H1 (cell line): ENCODE data around the gene RNF152. TPM values are rescaled to one million over a fixed set of nuclear protein-coding genes. Genes with fewer than 3 reads are reported as not detected.

Source experiments
- CBX5 ChIP-seq: fragments of 300-800, 300-1000 bp; sonication (generic); IDR thresholded peaks from 2 replicates; pipeline ENCODE4 v1.7.1; 2016; ENCODE audit warnings: antibody characterized with exemption, low read length, low read depth
- EGR1 ChIP-seq: IDR thresholded peaks from 2 replicates; pipeline ENCODE4 v1.6.1; 2011; ENCODE audit warnings: low read depth, low read length, borderline replicate concordance
- MAFK ChIP-seq: IDR thresholded peaks from 2 replicates; pipeline ENCODE4 v1.6.1; 2012; ENCODE audit warnings: low read depth, mild to moderate bottlenecking, improper control_type of control experiment, low read length
- NRF1 ChIP-seq: IDR thresholded peaks from 2 replicates; pipeline ENCODE4 v1.6.1; 2011; ENCODE audit warnings: mild to moderate bottlenecking, low read depth, low read length, improper control_type of control experiment
- SUZ12 ChIP-seq: fragments of 200-600 bp; sonication (generic); IDR thresholded peaks from 2 replicates; pipeline ENCODE4 v1.6.1; 2012; ENCODE audit warnings: mild to moderate bottlenecking, inconsistent platforms, low read length, moderate library complexity, mixed read lengths
- polyA plus RNA-seq, 7 experiments: library from polyadenylated mRNA; depleted of rRNA in 3 of 7; stranded (reverse) in 5 of 7; unstranded in 2 of 7; fragments of >200 nt in 5 of 7; fragments of 200-250 nt in 2 of 7; gene quantifications; 1 replicate in 5 of 7; 2 replicates in 1 of 7; 4 replicates in 1 of 7; pipeline versions ENCODE4 v1.2.1 to v1.2.3, GENCODE V29; 2011 to 2013; ENCODE audit warnings: missing spikeins in 2 of 7, mixed read lengths in 2 of 7
- total RNA-seq: library from RNA; stranded (reverse); fragmentation: NEBNext Ultra II Directional; extraction: Animal tissue kit (Norgen Biotek cat#: 25700); gene quantifications from 2 replicates; pipeline ENCODE4 v1.2.1, GENCODE V29; 2021

RNF152 gene
- total and polyA plus RNA-seq, 2 of the 8 experiments (the other 6 are each of a cell fraction or from before 2014, with no cell fraction given): 1.1 to 2.7 TPM

DNA sequence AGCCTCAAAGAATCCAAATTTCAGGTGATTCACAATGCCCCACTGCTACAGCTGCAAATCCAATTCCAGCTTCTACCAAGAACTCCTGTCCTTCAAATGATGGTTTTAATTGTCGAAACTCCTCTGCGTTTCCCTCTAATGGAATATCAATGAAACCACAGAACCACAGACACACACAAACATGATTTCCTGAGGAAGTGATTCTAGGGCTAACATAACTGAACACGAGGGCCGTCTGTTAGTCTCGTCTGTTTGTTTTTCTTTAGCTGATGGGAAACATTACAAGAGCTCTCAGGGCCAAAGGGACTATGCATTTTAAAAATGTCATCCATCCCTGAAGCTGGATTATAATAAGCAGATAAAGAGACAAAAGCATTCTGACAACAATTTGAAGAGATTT is 59.4 kb downstream of the RNF152 start (continued):
- TF ChIP-seq NRF1 (no peak), MAFK (no peak), EGR1 (no peak), CBX5 (no peak), SUZ12 (no peak)
